ENCODE measurements around the gene FGF18. TPM values are rescaled to one million over a fixed set of nuclear protein-coding genes. Genes with fewer than 3 reads are reported as not detected.

FGF18 gene
- total and polyA plus RNA-seq, 10 of the 15 experiments (the other 5 are each of a cell fraction or from before 2014, with no cell fraction given) = 0.03 to 0.10 (median 0.06) TPM; not detected in 5

- no peak for TF ChIP-seq GABPA (IDR thresholded peaks at IDR 0.05; ENCODE audit: low read depth)
- no peak for TF ChIP-seq MTA2 (IDR thresholded peaks at IDR 0.05; ENCODE audit: low read depth)
- peak; percentile 96 for TF ChIP-seq SMAD5 (IDR thresholded peaks at IDR 0.05; ENCODE audit: low read depth)
- TF ChIP-seq SMARCA5 (IDR thresholded peaks at IDR 0.05) = no peak
- no peak for TF ChIP-seq KDM1A (IDR thresholded peaks at IDR 0.05; ENCODE audit: borderline replicate concordance)
- no peak for TF ChIP-seq ZNF622 (IDR thresholded peaks at IDR 0.05)
- TF ChIP-seq MTA3 (IDR thresholded peaks at IDR 0.05; ENCODE audit: borderline replicate concordance, low read length) = no peak
- no peak for TF ChIP-seq SIX5 (IDR thresholded peaks at IDR 0.05; ENCODE audit: low read depth, low read length, severe bottlenecking)
- TF ChIP-seq NBN (IDR thresholded peaks at IDR 0.05) = peak; percentile 91
- TF ChIP-seq ZNF207 (IDR thresholded peaks at IDR 0.05; ENCODE audit: borderline replicate concordance) = no peak
- TF ChIP-seq NFYA (IDR thresholded peaks at IDR 0.05; ENCODE audit: borderline replicate concordance, low read depth, low read length) = no peak
- no peak; the same call in 1 of the 2 replicates for TF ChIP-seq CHD1 (IDR thresholded peaks at IDR 0.05; ENCODE audit: low read depth, low read length)
- no peak for TF ChIP-seq PAX8 (IDR thresholded peaks at IDR 0.05)
- TF ChIP-seq ZNF24 (IDR thresholded peaks at IDR 0.05) = no peak
- TF ChIP-seq MEF2B (IDR thresholded peaks at IDR 0.05; ENCODE audit: partially characterized antibody, poor library complexity, severe bottlenecking) = no peak
- 0 out of 2 replicates have a peak, but pooled peaks have one; percentile 44 for TF ChIP-seq REST (IDR thresholded peaks at IDR 0.05; ENCODE audit: low read depth, low read length)
- no peak for TF ChIP-seq NR2C2 (IDR thresholded peaks at IDR 0.05; ENCODE audit: borderline replicate concordance, control insufficient read depth, insufficient read length, low read depth)
- no peak for TF ChIP-seq HDAC6 (IDR thresholded peaks at IDR 0.05; ENCODE audit: unreplicated experiment)
- TF ChIP-seq RBBP5 (conservative IDR thresholded peaks at IDR 0.05) = no peak
- no peak for TF ChIP-seq DPF2 (IDR thresholded peaks at IDR 0.05)
- TF ChIP-seq ZBTB4 (CRISPR knock-in tag; IDR thresholded peaks at IDR 0.05) = no peak
- 0 out of 2 replicates have a peak, but pooled peaks have one; percentile 84 for TF ChIP-seq RCOR1 (conservative IDR thresholded peaks at IDR 0.05; ENCODE audit: low read depth, low read length)
- no peak for TF ChIP-seq USF1 (IDR thresholded peaks at IDR 0.05; ENCODE audit: borderline replicate concordance, extremely low read length, insufficient read depth, low read depth, low read length)
Measured at GRCh38 chr5:171387345-171387969, 32.0 kb upstream of the FGF18 start, which contains the start of gene NPM1 (continued).
